Uterus (tissue), 4 donors: ENCODE results near the gene DNAJC7. TPM values are rescaled to one million over a fixed set of nuclear protein-coding genes. Genes with fewer than 3 reads are reported as not detected.
A peak's percentile ranks its signal among the peaks of the same experiment; 100 is the strongest.
"Not testable (repeated sequence)": the region's sequence is repeated elsewhere in the genome, so short reads cannot be mapped to it uniquely, and the experiment has no call there.

Source experiments
- DNase-seq, 2 donors: peaks; one replicate each; pipeline ENCODE4 v3.0.0-alpha.2; 2019 to 2020
- H3K27ac ChIP-seq, 2 donors: fragments of 200-600 bp; sonication (generic); 1 replicate in 1 of 2; 2 replicates in 1 of 2; pipeline ENCODE4 v1.5.1; 2016 to 2018
- H3K27me3 ChIP-seq, 2 donors: fragments of 200-600 bp; sonication (generic); one replicate each; pipeline ENCODE4 v1.5.1; 2018 to 2019; ENCODE audit warnings: control low read depth in 1 of 2
- H3K36me3 ChIP-seq, 2 donors: fragments of 200-600 bp; sonication (generic); one replicate each; pipeline ENCODE4 v1.5.1; 2019; ENCODE audit warnings: control low read depth in 1 of 2
- H3K4me1 ChIP-seq, 2 donors: fragments of 200-600 bp; sonication (generic); one replicate each; pipeline ENCODE4 v1.5.1; 2018 to 2019; ENCODE audit warnings: control low read depth in 1 of 2
- H3K4me3 ChIP-seq, 2 donors: fragments of 200-600 bp; sonication (generic); 1 replicate in 1 of 2; 2 replicates in 1 of 2; pipeline ENCODE4 v1.5.1; 2018 to 2019; ENCODE audit warnings: mild to moderate bottlenecking in 1 of 2
- H3K9me3 ChIP-seq, 2 donors: fragments of 200-600 bp; sonication (generic); one replicate each; pipeline ENCODE4 v1.5.1; 2019; ENCODE audit warnings: control low read depth in 1 of 2
- POLR2A ChIP-seq, 2 donors: fragments of 450-650 bp; IDR thresholded peaks; one replicate each; pipeline ENCODE4 v1.6.1; 2016; ENCODE audit warnings: antibody characterized with exemption in 2 of 2, mild to moderate bottlenecking in 1 of 2, moderate library complexity in 1 of 2
- intact Hi-C: fragments of 100-400 bp; cut with DNase I; formaldehyde crosslinking; loops from one replicate; pipeline ENCODE4 v1.15.1; 2023; ENCODE audit warnings: low total_unique reads
- total RNA-seq, 4 donors: library from RNA; depleted of rRNA in 3 of 4; stranded (reverse); fragments of >200 nt in 3 of 4; gene quantifications; one replicate each; pipeline versions ENCODE4 v1.1.0 to v1.2.4, GENCODE V29; 2014 to 2023
- TF ChIP-seq, protein P1 (sequence below), 4 experiments: fragments of 200-600 bp in 2 of 4; fragments of 450-650 bp in 2 of 4; sonication (generic) in 2 of 4; IDR thresholded peaks; one replicate each; pipeline ENCODE4 v1.5.1; 2016 to 2019; ENCODE audit warnings: antibody characterized with exemption in 4 of 4, mild to moderate bottlenecking in 2 of 4, moderate library complexity in 1 of 4
- donor health status: DM: yes; HTN: yes; CAD: no.

DNAJC7 gene
- total RNA-seq, 4 donors from 2014 or later, result 25.1 to 107 (median 53.1) TPM

DNA sequence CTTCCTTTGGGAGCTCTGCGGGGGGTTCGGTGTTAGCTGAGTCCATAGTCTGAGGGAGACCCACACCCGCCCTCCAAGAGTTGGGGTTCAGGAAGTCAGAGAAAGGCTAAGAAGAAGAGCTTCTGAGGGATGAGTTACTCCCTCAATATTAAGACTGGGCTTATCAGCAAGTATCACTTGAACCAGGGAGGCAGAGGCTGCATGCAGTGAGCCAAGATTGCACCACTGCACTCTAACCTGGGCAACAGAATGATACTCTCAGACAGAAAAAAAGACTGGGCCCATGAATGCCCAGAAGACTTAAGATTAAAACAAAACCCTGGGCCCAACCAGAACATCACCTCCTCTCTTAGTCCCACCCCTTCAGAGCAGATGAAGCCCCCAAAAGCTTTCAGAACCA is 8.7 kb upstream of the DNAJC7 start:
- Histone ChIP-seq H3K36me3 (no peaks in the 10 kb centered on the region), H3K4me1 (no peaks in the 10 kb centered on the region), H3K27ac (no peak overlapping the region), H3K4me3 (no peak overlapping the region), H3K27me3 (no peaks in the 10 kb centered on the region), H3K9me3 (no peaks in the 10 kb centered on the region)
- TF ChIP-seq, protein P1, sequence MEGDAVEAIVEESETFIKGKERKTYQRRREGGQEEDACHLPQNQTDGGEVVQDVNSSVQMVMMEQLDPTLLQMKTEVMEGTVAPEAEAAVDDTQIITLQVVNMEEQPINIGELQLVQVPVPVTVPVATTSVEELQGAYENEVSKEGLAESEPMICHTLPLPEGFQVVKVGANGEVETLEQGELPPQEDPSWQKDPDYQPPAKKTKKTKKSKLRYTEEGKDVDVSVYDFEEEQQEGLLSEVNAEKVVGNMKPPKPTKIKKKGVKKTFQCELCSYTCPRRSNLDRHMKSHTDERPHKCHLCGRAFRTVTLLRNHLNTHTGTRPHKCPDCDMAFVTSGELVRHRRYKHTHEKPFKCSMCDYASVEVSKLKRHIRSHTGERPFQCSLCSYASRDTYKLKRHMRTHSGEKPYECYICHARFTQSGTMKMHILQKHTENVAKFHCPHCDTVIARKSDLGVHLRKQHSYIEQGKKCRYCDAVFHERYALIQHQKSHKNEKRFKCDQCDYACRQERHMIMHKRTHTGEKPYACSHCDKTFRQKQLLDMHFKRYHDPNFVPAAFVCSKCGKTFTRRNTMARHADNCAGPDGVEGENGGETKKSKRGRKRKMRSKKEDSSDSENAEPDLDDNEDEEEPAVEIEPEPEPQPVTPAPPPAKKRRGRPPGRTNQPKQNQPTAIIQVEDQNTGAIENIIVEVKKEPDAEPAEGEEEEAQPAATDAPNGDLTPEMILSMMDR (IDR thresholded peaks at IDR 0.05), result no peak
- TF ChIP-seq POLR2A (IDR thresholded peaks at IDR 0.05), result no peak
- intact Hi-C loops, result loop anchor here (5.0 to 10.0 kb wide), 2 partner anchors 61 to 91 kb away; partner anchors contain the start of gene CNP
- DNase-seq, result no peak

GRCh38 chr17:42025191-42025579 is 7.9 kb upstream of the DNAJC7 start:
- no peak overlapping the region for H3K4me3 ChIP-seq
- no peaks in the 10 kb centered on the region for H3K4me1 ChIP-seq
- TF ChIP-seq POLR2A (IDR thresholded peaks at IDR 0.05), result no peak
- TF ChIP-seq, protein P1 (IDR thresholded peaks at IDR 0.05), result no peak
- DNase-seq, result no peak
- intact Hi-C loops, result loop anchor here (5.0 to 10.0 kb wide), 2 partner anchors 60 to 92 kb away; partner anchors contain the start of gene CNP
- peak overlapping the region; percentile 52 to 57 for H3K27ac ChIP-seq
- H3K36me3 ChIP-seq, result no peaks in the 10 kb centered on the region
- H3K27me3 ChIP-seq, result no peaks in the 10 kb centered on the region
- H3K9me3 ChIP-seq, result no peaks in the 10 kb centered on the region

DNA sequence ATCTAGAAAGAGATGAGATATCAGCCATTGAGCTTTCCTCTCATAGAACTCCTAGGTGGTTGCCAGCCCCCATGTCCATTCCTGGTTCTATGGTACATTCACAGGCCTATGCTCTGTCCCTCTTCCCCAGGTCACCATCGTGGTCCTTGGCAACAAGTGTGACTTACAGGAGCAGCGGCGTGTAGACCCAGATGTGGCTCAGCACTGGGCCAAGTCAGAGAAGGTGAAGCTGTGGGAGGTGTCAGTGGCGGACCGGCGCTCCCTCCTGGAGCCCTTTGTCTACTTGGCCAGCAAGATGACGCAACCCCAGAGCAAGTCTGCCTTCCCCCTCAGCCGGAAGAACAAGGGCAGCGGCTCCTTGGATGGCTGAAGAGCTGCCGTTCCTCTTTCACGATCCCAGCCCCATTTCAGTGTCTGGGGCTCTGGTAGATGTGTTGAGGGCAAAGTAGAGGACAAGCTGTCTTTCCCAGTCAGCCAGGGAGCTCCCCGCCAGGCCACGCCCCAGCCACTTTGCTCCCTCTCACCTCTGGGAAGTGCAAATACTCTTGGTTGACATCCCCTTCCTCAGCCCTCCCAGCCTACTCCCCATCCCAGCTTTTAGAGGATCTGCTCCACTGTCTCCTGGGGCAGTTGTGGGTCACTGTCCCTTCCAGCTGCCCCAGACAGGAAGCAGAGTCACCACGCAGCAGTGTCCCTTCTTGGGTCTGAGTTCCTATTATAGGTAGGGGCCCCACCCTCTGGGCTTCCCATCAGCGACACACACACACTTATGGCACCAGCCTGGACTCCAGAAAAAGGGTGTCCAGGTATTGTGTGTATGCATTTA is 6.5 kb upstream of the DNAJC7 start:
- H3K27ac ChIP-seq, result no peak overlapping the region
- H3K27me3 ChIP-seq, result no peaks in the 10 kb centered on the region
- no peaks in the 10 kb centered on the region for H3K36me3 ChIP-seq
- DNase-seq, result no peak
- intact Hi-C loops, result loop anchor here (5.0 to 10.0 kb wide), 2 partner anchors 59 to 101 kb away; partner anchors contain the start of gene CNP
- no peak overlapping the region for H3K4me3 ChIP-seq
- no peak for TF ChIP-seq POLR2A (IDR thresholded peaks at IDR 0.05)
- TF ChIP-seq, protein P1 (IDR thresholded peaks at IDR 0.05), result no peak
- no peaks in the 10 kb centered on the region for H3K9me3 ChIP-seq
- no peaks in the 10 kb centered on the region for H3K4me1 ChIP-seq

- H3K36me3 ChIP-seq, H3K9me3 ChIP-seq, DNase-seq, H3K4me1 ChIP-seq, H3K27me3 ChIP-seq: not testable (repeated sequence)
- intact Hi-C loops, result loop anchor here (5.0 to 10.0 kb wide), 2 partner anchors 56 to 99 kb away; partner anchors contain the start of gene CNP
- peak overlapping the region; percentile 73 to 85 for H3K4me3 ChIP-seq
- peak overlapping the region in 1 of 2 donors; percentile 67 for H3K27ac ChIP-seq
Observed at GRCh38 chr17:42020845-42021244, 3.6 kb upstream of the DNAJC7 start.

- H3K36me3 ChIP-seq, result no peaks in the 10 kb centered on the region
- TF ChIP-seq POLR2A (IDR thresholded peaks at IDR 0.05), result peak in 1 of 2 donors; percentile 51
- TF ChIP-seq, protein P1 (IDR thresholded peaks at IDR 0.05), result peak; percentile 93 to 98 (median 96)
- H3K27ac ChIP-seq, result peak within 1 kb of the TSS; percentile 67 to 85
- peaks cover 9 to 14% of the 10 kb centered on the region in 2 donors for H3K4me1 ChIP-seq
- intact Hi-C loops, result loop anchor here (5.0 to 10.0 kb wide), 2 partner anchors 55 to 97 kb away; partner anchors contain the start of gene CNP
- peak; percentile 90 to 92 for DNase-seq
- H3K9me3 ChIP-seq, result no peaks in the 10 kb centered on the region
- H3K4me3 ChIP-seq, result peak within 1 kb of the TSS; percentile 73 to 85
- H3K27me3 ChIP-seq, result no peaks in the 10 kb centered on the region
Observed at GRCh38 chr17:42019509-42020404, 2.5 kb upstream of the DNAJC7 start, which contains the start of gene NKIRAS2. NKIRAS2 (plus strand) TSS chr17:42020090; CDS start chr17:42021578, 1,488 bp downstream.
